NCI-H2227 treated with DMSO at 0.1 percent for 48 hours (cell line): ENCODE results near the gene ACTG1.
A peak's percentile ranks its signal among the peaks of the same experiment; 100 is the strongest.

Experiments used
- DNase-seq: peaks from one replicate; lab custom pipeline; 2025; lab: John Stamatoyannopoulos, UW

The ACTG1 gene

DNA sequence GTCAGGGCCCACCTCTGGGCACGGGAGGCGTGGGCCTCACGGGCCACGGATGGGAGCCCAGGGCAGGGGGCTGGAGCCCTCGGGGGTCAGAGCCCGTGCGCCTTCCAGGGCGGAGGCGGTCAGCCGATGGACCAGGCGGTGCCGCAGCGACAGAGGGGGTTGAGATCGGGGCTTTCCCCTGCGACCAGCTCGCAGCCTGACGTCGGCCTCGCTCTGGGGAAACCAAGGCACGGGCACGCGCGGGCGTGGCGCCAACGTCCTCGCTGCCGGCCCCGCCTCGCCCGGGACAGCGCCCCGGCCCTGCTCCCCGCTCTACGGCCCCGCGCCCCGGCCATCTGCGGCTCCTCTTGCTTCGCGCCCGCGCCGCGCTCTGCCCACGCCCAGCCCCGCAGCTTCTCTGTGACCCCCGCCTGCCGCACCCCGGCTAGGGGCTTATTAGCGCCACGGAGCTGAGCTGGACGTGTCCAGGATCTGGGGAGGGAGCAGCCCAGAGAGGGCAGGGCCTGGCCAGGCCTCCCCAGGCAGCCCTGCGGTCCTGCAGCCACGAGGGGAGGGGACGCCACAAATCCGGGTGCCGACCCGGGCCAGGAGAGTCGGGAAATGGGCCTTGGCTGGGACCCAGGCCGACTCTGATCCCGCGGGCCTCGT lies 13.5 kb downstream of the ACTG1 start:
- DNase-seq, result no peak

GRCh38 chr17:81494626-81495377 lies 17.8 kb downstream of the ACTG1 start:
- DNase-seq, result no peak

DNA sequence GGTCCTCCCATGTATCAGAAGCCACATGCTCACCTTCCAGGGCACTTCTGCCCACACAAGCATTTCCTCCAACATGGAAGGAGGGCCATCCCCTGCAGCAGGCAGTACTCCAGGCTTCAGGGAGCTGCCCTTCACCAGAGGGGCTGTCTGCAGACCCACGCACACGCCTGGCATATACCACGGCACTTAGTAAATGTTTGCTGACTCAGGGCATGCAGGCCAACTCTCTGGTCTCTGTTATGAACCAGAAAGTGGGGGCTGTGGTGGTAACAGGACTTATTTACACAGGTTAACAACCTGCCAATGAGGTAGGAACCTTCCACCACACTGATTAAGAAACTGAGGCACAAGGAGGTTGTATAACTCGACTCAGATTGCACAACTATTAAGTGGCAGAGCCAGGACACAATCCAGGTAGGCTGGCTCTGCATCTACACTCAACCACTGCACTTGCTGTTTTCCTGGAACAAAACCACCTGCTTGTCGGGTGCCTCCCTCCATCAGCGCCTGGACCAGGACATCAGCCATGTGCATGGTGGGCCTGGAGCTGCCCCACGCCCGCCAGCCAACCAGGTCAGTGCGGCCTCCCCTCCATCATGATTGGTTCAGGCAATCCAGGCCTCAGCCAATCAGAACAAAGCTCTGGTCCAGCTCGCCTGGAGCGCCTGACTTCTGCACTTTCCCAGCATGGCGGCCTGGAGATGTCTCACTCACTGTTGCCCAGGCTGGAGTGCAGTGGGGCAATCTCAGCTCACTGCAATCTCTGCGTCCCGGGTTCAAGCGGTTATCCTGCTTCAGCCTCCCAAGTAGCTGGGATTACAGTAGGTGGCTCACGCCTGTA lies 19.2 kb downstream of the ACTG1 start:
- DNase-seq, result no peak

GRCh38 chr17:81492706-81493105 lies 19.9 kb downstream of the ACTG1 start:
- no peak for DNase-seq

DNA sequence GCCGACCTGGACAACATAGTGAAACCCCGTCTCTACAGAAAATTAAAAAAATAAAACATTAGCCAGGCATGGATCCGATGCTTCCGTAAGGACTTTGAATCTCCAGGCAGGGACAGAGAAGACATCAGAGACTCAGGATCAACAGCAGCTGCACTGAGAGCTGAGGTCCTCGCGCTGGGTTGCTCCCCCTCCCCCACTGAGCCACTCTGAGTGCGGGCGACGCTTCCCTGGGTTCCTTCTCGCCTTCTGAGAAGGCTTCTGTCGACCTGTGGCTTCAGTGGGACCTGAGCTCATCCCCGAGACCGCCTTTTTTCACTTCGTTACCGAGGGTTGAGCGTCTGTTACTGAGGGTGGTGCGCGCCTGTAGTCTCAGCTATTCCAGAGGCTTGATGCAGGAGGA lies 20.4 kb downstream of the ACTG1 start:
- no peak for DNase-seq

- DNase-seq, result no peak
Measured at GRCh38 chr17:81491761-81492160, 20.8 kb downstream of the ACTG1 start.

DNA sequence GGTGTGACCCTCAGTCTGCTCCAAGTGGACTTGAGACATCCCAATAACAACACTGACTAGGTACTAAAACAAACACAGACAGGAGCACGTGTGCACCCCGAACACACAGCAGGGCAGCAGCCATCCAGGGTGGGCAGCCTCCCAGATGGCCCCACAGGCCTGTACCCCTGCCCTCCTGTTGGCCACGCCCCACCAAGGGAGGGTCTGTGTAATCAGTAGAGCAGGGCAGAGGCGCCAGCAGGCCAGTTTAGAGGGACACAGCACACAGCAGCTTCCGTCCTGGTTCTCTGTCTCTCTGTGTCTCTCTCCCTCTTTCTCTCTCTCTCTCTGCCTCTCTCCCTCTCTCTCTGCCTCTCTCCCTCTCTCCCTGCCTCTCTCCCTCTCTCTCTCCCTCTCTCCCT lies 21.4 kb downstream of the ACTG1 start:
- no peak for DNase-seq

GRCh38 chr17:81489998-81490992 lies 22.3 kb downstream of the ACTG1 start:
- DNase-seq, result no peak

DNA sequence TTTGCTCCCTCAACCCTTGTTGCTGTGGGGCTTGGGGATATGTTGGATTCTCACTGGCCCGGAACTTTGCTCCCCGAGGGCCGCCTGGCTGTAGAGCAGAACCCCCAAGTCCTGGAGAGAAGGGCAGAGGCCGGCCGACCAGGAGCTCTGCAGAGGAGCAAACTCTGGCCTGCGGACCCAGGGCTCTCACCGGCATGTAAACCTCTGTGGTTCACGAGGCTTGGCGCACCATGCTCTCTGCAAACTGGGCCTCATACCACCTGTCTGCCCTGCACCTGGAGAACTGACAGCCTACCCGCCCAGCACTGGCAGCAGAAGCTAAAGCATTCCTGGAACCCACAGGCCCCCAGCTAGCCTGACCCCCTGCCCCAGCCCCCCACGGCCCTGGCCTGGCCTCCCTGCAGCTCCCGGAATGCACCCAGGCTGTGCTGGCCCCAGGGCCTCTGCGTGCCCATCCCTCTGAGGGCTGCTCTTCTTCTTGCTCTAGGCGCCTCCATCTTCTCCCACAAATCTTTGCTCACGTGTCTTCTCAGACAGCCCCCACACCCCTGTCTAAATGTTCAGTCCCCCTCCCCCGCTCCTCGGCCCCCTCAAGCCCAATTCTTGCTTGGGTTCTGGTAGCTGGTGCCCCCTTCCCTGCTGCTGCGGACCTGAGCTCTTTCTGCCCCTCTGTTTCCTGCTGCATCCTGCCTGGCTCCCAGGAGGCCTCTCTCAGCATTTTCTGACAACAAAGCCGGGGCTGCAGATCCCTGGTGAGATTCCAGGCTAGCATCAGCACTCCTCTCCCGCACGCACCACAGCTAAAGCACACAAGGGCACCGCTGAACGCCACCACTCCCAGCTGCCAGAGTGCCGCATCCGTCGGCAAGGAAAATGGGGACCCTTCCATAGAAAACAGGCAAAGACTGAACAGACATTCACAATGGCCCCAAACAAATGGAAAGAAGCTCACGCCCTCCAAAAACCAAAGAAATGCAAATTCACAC lies 23.3 kb downstream of the ACTG1 start:
- no peak for DNase-seq

DNA sequence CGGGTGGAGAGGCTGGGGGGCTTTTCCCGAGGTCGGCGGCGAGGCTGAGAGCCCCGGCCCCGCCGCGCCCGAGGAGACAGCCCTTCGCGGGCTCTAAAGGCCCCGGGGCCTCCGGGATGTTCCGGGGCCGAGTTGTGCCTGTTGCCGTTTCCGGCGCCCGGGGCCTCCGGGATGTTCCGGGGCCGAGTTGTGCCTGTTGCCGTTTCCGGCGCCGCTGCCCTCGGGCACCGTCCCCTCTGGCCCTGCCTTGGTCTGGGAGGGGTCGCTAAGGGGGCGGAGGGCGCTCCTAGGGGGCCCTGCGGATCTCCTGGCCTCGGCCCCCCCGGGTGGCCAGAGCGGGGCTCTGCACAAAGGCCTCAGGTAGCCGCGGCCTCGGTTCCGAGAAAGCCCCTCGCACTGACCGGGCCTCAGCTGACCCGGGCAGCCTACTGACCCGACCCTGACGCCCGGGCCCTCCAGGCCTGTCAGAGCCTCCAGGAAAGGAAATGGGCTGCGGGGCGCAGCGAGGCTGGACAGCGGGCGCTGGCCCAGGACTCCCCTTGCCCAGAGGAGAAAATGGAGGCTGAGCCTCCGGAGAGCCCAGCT lies 24.2 kb downstream of the ACTG1 start:
- no peak for DNase-seq

- DNase-seq, result peak; percentile 81
Measured at GRCh38 chr17:81487487-81488275, 24.9 kb downstream of the ACTG1 start.

- DNase-seq, result no peak
Measured at GRCh38 chr17:81487089-81487486, 25.5 kb downstream of the ACTG1 start.

DNA sequence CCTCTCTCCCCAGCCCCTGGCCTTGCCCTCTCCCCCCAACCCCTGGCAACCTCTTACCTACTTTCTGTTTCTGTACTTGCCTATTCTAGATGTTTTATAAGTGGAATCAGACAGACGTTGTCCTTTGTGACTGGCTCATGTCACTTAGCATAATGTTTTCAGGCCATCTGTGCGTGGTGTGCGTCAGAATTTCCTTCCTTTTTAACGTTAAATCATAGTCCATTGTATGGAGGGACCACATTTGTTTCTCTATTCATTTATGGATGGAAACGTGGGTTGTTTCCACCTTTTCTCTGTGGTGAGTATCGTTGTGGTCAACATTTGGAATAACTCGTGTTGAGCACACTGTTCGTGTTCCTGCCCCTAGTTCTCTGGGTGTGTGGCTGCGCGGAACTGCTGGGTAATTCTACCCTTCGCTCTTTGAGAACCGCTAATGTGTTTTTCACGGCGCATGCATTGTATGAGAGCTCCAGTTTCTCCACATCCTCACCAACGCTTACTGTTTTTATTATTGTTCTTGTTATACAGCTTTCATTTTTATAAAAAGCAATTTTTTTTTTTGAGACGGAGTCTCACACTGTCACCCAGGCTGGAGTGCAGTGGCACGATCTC lies 26.3 kb downstream of the ACTG1 start:
- no peak for DNase-seq

- peak; percentile 68 for DNase-seq
Measured at GRCh38 chr17:81484195-81484979, 28.2 kb downstream of the ACTG1 start.

DNA sequence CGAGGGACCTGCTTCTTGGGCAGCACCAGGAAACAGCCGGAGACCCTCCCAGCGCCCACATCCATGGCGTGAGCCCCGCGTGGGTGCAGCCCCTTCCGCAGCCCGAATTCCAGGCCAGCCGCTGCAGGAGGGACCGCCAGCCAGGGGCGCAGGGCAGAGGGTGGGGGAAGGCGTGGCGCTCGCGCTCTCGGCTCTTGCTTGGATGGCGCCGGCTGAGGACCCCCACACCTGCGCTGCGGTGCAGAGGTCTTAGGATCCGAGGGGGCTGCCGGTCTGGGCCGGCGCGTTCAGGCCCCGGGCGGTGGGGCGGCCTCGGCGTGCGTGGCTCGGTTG lies 28.8 kb downstream of the ACTG1 start:
- no peak for DNase-seq

GRCh38 chr17:81483085-81483861 lies 29.3 kb downstream of the ACTG1 start:
- no peak for DNase-seq

DNA sequence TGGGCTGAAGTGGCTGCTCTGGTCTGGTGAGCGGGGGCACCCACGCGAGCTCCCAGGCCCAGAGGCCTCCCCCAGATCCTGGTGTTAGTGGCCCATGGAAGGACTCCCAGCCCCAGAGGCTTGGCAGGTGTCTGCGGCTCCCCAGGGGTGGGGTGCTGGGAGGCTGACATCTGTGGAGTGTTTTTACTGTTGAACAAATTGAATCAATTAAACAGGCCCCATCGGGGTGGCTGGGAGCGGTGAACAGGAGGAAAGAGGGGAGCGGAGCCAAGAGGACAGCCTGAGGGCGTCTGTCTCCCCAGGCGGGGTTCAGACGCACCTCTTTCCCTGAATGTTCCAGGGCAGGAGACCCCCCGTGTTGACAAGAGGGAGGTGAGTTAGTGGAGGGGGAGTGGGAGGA lies 29.9 kb downstream of the ACTG1 start:
- DNase-seq, result no peak
